Esophagus squamous epithelium (tissue), 4 donors: ENCODE measurements around the gene DUSP18.

Source experiments
- POLR2A ChIP-seq, 4 donors: fragments of 450-650 bp; IDR thresholded peaks; one replicate each; pipeline ENCODE4 v1.6.1; 2017; ENCODE audit warnings: antibody characterized with exemption in 4 of 4, mild to moderate bottlenecking in 4 of 4, moderate library complexity in 3 of 4
- TF ChIP-seq, protein P1 (sequence below), 6 experiments: fragments of 450-650 bp in 4 of 6; fragments of 200-600 bp in 2 of 6; sonication (generic) in 2 of 6; IDR thresholded peaks; one replicate each; pipeline ENCODE4 v1.5.1; 2016 to 2019; ENCODE audit warnings: antibody characterized with exemption in 6 of 6, mild to moderate bottlenecking in 4 of 6, moderate library complexity in 4 of 6

DNA sequence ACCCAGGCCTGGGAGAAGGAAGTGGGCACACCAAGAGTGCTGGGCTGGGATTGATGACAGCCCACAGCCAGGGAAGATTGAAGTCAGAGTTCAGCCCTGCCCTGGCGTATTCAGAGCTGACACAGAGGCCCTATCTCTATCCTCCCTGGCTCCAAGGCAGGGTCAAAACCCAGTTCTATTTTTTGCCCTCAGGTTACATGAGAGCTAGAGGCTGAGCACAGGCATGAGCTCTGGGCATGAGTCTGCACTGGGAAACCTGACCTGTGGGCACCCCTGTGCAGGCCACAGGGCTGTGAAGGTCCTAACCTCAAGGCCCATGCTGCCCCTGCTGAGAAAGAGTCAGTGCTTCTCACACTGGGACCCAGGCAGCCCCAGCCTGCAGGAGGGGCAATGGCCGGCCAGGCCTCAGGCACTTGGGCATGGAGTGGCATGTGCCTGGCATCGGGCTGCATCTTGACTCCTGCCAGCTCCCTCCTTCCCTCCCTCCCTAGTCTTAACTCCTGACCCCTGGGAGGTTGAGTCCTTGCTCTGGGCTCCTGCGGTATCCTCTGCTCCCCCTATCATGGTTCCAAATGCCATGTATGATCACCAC is 26.7 kb downstream of the DUSP18 start:
- TF ChIP-seq, protein P1, sequence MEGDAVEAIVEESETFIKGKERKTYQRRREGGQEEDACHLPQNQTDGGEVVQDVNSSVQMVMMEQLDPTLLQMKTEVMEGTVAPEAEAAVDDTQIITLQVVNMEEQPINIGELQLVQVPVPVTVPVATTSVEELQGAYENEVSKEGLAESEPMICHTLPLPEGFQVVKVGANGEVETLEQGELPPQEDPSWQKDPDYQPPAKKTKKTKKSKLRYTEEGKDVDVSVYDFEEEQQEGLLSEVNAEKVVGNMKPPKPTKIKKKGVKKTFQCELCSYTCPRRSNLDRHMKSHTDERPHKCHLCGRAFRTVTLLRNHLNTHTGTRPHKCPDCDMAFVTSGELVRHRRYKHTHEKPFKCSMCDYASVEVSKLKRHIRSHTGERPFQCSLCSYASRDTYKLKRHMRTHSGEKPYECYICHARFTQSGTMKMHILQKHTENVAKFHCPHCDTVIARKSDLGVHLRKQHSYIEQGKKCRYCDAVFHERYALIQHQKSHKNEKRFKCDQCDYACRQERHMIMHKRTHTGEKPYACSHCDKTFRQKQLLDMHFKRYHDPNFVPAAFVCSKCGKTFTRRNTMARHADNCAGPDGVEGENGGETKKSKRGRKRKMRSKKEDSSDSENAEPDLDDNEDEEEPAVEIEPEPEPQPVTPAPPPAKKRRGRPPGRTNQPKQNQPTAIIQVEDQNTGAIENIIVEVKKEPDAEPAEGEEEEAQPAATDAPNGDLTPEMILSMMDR (IDR thresholded peaks at IDR 0.05): no peak
- TF ChIP-seq POLR2A (IDR thresholded peaks at IDR 0.05): no peak
